Measurements from ENCODE around the gene MSMO1.
"Not testable (repeated sequence)": the region's sequence is repeated elsewhere in the genome, so short reads cannot be mapped to it uniquely, and the experiment has no call there.

MSMO1 gene

DNA sequence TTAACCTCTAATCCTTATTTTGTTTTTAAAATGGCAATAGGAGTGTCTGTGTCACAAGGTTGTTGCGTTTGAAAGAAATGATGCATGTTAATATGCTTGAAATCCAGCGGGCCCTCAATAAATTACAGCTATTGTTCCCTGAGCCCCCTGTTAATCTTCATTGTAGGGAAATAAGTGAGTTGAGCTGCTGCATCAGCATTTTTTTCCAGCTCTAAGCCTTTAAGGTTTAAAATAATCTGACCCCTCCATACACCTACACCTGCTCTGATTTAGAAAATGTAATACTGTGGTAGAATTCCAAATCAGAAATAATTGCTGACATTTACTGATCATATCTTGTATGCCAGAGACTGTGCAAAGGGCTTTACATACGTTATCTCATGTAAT is 2.6 kb upstream of the MSMO1 start:
- DNase-seq (ENCODE audit: low read depth, low spot score) = no peak

DNA sequence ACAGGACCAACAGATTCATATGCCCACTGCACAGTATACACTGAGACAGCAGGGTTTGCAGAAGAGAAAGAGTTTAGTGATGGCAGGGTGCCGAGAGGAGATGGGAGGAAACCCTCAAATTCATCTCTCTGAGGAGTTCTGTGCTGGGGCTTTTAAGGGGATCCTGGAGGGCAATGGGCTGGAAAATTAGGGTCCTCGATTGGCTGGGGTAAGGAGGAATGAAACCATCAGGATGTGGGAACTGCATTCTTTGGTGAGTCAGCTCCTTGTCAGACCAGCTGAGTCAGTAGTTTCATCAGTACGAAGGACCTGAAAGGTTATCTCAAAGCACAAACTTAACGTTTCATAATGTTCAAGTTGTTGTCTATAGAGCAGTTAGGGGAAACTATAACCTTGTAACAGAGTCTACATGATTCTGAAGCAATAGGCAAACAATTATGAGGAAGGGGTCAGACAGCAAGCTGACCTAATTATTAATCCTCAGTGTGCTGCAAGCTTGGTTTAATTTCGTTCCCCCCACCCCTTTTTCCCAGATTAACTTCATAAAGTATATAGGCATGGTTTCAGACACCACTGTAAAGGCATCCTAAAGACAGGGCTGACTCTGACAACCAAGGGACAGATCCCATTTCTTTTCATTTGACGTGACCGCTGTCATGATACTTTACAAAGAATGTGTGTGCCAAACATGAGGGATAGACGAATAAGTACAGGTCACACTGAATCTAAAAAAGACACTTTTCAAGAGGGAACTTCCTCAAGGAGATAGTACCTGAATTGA is 1.5 kb upstream of the MSMO1 start:
- DNase-seq (ENCODE audit: low read depth, low spot score) = no peak

DNA sequence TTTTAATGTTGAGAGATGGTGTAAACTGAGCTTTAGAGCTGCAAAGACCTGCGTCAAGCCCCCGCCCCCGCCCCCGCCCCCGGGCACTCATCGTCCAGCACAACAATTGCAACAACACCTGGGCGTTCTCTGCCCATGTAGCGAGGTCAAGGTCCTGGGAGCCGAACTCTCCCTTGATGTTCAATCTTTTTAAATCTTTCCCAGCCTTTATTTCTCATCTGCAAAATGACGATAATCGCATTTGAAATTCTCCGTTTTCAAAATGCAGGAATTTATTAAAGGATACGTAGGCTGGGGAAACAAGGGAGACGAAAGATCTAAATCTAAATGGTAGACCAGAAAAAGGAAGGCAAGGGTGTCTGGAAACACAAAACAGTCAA is 648 bp upstream of the MSMO1 start:
- peak; percentile 39 for DNase-seq (ENCODE audit: low read depth, low spot score)

DNA sequence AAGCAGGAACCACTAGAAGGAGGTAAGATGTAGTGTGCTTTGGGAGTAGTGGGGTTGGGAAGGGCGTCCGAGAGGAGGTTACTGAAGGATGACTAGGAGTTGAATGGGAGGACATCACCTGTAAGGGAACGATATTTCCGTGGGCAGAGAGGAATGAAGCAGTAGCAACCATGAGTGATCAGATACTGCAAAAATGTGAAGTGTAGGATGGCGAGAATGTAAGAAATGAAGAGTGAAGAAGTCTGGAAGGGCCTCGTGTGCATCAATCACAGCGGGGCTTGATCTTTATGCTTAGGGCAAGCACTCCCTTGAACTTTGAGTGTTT is 594 bp downstream of the MSMO1 start:
- DNase-seq (ENCODE audit: low read depth, low spot score) = no peak

DNA sequence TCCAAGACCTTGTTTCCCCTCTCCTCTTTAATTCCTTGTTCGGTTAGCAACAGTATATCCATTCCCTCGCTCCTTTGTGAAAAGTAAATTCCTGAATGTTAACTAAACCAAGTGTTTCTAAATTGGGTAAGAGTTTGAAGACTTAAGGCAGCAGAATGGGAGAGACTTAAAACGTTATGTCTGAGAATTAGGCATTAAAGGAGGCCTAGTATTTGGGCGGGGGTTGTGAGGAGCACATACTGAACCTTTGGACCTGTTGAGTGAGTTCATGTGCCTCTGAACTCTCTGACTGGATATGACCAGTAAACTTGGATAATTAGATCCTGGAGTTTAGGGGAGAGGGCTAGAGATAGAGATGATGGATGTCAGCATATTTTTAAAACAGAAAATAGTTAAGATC is 1.2 kb downstream of the MSMO1 start:
- DNase-seq (ENCODE audit: low read depth, low spot score) = no peak

DNA sequence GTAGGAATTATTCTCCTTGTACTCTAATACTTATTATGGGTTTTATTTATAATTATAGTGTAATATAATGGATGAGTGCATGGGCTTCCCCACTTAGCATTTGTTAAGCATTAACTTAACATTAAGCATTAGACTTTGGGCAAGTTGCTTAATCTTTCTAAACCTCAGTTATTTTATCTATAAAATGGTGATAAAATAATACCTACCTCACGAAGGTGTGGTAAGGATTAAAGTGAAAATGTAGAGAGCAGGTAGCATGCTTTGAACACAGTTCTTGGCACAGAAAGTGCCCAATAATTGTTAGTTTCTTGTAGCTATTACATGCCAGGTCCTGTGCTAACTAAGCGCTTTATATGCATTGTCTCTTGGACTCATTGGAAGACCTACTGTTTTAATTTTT is 2.6 kb downstream of the MSMO1 start:
- no peak for DNase-seq (ENCODE audit: low read depth, low spot score)

DNA sequence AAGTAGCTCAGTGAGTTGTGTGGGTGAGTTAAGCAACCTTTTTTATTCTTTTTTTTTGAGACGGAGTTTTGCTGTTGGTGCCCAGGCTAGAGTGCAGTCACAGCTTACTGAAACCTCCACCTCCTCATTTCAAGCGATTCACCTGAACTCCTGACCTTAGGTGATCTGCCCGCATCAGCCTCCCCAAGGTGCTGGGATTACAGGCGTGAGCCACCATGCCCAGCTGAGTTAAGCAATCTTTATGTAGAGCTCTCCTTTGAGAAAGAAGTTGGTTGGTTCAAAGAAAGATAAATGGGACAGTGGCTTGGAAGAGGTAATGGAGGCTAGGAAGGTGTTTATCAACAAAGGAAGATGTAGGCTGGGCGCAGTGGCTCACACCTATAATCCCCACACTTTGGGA is 3.2 kb downstream of the MSMO1 start:
- no peak for DNase-seq (ENCODE audit: low read depth, low spot score)

DNA sequence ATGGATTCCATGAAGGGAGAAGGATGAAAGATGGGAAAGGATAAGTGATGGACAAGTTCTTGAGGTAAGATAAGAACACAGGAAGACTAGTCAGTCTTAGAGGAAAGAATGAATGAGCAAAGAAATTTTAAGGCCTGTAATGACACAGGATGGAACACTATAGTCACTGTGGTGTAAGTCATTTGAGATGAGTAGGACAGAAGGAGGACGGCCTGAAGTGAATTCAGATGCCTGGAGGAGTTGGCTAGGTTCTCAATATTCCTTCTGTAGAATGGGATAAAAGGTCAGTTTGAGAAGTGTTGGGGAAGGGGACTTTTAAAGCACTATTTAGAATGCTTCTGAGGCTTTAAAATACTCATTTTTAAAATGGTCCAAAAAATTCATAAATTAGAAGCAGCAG is 3.9 kb downstream of the MSMO1 start:
- DNase-seq (ENCODE audit: low read depth, low spot score) = no peak

DNA sequence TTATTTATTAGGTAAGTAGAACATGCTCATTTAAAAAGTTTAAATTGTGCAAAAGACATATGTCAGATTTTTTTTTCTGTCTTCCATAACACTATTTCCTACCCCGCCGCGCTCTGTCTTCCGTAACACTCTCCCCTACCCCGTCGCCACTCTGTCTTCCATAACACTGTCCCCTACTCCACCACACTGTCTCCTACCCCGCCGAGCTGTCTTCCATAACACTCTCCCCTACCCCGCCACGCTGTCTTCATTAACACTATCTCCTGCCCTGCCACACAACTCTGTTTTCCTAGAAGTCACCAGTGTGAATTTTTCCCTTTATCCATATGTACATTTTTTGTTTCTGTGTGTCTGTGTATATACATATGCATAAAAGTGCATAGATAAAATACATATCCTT is 4.4 kb downstream of the MSMO1 start:
- DNase-seq (ENCODE audit: low read depth, low spot score) = no peak

DNA sequence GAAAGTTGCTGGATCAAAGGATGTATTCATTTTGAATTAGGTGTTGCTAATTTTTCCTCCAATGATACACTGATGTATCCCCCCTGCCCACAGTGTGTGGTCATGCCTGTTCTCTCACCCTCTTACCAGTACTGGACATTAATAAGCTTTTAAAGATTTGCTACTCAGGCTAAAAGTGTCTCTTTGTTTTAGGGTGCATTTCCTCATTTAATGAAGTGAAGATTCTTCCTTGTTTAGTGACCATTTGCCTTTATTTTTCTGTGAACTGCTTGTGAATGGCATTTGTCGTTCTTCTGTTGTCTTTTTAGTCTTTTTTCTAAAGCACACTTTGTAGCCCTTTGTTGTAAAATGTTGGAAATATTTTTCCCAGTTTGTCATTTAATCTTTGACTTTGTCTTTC is 5.0 kb downstream of the MSMO1 start:
- DNase-seq (ENCODE audit: low read depth, low spot score) = no peak

DNA sequence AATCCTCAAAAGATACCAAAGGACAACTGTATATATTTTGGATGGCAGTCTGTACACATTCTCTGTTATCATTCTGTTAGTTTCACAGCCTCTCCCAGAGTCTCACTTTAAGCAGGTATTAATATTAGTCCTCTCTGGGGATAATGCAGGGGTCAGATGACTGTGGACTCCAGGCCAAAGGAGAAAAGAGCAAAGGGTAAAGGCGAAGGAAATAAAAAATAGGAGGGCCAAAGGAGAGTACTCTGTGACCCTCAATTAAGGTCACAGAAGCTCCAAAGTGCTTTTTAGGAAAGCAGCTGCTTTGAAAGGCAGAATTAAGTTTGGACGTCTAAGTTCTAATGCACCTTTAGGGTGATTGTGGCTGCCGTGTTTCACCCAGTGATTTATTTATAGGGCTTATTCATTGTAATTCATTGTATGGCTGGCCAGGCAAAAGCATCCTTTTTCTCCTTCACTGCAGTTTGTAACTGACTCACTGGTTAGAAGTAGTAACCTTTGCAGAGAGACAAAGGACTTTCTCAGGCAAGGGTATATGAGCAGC is 7.8 kb downstream of the MSMO1 start:
- DNase-seq (ENCODE audit: low read depth, low spot score) = no peak

DNA sequence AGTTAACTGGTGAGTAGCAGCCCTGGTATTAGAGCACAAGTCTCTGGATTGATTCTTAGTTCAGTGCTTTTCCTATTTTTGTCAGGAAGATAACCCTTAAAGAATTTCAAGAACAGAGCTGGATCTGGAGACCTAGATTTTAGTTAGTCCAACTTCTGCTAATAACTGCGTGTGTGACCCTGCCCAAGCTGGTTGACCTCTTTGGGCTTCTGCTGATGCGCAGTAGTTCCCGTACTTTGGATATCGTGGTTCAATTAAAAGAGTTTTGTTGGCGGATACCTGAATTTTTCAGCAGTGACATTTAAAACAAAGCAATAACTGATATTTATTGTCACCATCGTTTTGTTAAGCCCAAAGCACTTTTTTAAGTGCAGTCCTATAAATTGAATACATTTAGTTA is 9.3 kb downstream of the MSMO1 start:
- DNase-seq (ENCODE audit: low read depth, low spot score) = no peak

DNA sequence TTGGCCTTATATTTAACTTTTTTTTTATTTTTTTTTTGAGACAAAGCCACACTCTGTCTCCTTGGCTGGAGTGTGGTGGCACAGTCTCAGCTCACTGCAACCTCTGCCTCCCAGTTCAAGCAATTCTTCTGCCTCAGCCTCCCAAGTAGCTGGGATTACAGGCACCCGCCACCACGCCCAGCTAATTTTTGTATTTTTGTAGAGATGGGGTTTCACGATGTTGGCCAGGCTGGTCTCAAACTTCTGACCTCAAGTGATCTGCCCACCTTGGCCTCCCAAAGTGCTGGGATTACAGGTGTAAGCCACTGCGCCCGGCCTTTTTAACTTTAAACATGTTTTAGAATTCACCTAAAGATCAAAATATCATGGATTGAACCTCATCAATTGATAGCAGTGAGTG is 14.9 kb downstream of the MSMO1 start:
- not testable (repeated sequence) for DNase-seq (ENCODE audit: low read depth, low spot score)

DNA sequence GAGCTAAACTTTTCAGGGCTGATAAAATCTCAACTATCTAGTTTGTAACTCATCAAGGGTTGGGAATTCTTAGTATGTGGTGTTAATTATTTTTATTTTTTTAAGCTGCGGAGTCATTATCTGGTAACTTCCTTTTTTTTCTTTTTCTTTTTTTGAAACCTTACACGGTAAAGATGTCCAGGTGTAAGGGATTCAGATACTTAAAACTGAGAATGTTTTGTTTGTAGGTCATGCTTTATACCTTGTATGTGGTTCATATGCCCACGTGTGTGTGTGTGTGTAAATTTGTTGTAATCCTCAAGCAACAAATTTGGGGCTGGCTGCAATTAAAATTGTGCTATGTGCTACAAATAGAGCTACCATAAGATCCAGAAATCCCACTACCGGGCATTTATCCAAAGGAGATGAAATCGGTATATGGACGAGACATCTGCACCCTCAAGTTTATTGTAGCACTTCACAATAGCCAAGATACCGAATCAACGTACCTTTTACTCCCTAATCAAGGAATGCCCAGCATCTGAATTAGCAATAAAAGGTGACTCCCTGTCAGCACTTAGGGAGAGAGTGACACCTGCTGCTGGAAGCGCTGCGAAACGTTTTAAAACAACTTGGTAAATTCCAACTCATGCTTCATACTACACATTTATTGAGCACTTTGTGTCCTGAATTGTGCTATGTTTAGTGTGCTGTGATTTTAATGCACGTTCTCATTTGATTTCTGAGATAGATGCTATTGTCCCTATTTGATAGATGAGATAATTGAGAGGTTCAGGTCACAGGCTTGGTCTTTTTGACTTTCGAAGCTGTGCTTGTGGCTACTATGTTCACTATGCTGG is 16.1 kb downstream of the MSMO1 start:
- no peak for DNase-seq (ENCODE audit: low read depth, low spot score)

DNA sequence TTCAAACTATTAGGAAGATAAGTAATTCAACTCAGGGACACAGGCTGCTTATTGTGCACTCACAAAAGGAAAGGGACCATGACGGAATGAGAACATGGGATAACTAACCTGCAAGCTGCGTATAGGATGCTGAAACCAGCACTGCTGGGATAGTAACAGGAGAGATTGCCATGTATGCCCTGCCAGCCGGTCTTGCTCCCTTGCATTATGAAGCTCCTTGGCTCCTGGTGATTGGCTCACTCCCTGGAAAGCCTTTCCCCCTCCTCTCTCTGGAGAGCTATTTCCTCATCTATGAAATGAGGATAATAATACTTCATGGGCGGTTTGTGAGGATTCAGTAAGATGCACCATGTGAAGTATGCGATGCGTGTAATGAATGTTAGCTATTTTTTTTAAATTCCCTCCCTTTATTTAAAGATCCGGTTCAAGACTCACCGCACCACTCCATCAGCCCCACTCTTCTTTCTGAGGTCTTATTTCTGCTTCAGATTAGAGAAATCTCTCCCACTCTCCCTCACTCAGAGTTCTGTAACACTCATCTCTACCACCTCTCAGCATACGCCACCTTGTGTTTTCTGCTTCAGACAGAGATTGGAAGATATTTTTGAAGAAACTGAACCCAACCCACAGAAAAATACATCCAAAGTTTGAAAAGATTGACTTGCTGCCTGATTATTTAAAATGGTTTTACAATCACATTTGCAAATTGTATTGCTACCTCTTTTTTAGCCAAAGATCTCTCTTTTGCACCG is 18.4 kb downstream of the MSMO1 start:
- no peak for DNase-seq (ENCODE audit: low read depth, low spot score)

DNA sequence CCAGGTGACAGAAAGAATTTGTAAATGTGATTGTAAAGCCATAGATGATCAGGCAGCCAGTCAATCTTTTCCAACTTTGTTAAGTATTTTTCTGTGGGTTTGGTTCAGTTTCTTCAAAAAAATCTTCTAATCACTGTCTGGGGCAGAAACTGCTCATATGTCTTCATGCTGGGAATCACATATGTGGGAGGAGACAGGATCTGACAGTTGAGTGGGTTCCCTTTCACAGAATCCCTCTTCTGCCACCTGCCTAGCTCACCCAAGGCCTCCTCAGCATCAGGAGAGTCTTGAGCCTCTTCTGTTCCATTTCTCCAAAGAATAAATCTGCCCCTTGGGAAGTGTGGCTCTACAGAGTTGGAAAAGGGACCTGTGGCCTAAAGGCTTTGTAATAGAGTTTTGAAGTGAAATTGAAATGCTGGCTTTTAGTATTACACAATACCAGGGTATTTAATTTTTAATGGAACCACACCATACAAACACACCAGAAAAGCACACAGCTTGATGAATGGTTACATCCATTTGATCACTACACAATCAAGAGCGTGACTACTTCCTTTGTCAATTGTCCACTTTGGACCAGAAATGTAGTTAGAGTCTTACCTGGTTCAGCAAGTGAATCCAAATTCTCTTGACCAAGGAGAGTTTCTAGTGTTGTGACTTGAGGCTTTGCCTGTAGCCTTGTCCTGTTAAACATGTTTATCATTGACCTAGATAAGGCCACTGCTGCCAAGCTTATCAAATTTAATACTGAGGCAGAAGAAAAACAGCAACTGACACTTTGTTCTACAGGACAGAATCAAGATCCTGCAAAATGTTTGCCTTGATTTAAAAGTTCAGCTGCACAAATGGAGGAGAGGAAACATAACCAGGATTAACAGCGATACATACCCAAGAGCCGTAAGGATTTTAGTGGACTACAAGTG is 20.4 kb downstream of the MSMO1 start:
- no peak for DNase-seq (ENCODE audit: low read depth, low spot score)

DNA sequence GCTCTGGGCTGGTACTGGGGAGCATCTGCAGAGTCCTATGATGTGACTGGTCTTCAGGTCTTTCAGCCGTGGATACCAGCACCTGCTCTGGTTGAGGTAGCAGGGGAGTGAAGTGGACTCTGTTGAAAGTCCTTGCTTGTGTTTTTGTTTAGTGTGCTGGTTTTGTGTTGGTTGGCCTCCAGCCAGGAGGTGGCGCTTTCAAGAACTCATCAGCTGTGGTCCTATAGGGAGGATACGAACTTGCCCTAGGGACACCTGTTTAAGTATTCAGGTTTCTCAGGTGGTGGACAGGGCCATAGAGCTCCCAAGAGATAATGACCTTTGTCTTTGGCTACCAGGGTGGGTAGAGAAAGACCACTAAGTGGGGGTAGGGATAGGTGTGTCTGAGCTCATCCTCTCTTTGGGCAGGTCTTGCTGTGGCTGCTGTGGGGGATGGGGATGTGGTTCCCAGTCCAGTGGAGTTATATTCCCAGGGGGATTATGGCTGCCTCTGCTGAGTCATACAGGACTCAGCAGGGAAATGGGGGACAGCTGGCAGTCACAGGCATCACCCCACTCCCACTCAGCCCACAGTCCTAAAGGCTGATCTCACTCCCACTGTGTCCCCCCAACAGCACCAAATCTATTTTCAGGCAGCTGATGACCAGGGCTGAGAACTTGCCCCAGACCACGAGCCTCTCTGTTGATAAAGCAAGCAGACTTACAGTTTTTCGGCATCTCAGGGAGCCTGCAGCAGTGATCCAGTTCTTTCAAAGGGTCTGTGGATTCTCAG is 24.1 kb downstream of the MSMO1 start:
- DNase-seq (ENCODE audit: low read depth, low spot score) = peak; percentile 45

DNA sequence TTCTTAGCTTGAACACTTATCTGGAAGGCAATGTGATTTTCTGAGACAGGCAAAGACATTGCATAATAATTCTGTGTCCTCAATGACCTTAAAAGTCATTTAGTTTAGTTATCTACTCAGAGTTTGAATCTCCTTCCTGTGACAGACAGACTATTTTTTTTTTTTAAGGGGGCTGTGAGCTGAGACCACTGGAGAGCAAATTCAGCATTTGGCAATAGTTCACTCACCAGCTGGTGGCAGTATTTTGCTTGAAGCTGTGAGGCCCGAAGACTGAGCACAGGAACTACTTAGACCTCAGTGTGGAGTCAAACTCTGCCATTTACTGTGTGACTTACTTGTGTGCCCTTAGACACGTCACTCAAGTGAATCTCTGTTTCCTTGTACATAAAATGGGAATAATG is 28.4 kb downstream of the MSMO1 start:
- DNase-seq (ENCODE audit: low read depth, low spot score) = peak; percentile 65

DNA sequence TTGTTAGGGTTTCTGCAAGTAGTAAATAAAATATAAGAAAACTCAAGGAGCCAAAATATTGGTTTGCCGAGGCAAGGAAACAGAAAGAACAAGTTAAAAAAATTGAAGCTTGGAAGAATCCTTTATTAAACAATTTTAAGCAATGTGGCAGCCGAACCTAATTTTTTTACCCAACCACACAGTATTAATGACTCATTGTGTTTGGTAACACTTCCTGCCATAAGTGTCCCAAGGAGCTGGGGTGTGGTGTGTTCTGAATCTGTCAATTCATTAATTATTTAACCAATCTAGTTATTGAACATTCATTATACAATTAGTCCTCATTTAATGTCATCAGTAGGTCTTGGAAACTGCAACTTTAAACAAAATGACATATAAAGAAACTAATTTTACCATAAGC is 32.0 kb downstream of the MSMO1 start:
- DNase-seq (ENCODE audit: low read depth, low spot score) = no peak

DNA sequence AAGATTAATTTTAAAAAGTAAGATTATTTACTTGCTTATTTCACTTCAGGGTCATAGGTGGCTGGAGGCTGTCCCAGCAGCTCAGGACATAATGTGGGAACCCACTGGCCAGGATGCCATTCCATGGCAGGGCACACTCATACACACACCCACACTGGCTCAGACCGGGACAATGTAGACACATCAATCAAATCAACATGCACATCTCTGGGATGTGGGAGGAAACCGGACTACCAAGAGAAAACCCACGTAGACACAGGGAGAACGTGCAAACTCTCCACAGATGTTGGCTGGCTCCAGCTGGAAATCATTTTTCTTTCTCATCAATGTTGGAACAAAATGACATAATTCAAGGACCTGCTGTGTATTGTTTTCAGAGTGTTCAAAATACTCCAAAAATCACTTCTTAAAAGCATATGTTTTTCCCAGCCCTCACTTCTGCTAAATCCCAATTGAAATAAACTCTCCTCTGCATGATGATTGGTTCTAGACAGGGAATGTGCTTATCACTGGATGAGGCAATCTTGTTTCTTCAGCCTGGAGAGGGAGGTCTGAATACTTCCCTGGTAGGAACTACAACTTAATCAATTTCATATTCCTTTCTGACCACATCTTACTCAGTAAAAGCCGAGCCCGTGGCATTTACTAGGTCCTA is 32.7 kb downstream of the MSMO1 start:
- DNase-seq (ENCODE audit: low read depth, low spot score) = no peak
